HG02981 (cell line): ENCODE measurements around the gene UXT.
"Not testable (repeated sequence)": the region's sequence is repeated elsewhere in the genome, so short reads cannot be mapped to it uniquely, and the experiment has no call there.

Experiments used
- ATAC-seq: cut with Tn5 transposase; IDR thresholded peaks from one replicate; pipeline ENCODE4 v1.9.1; 2021; ENCODE audit warnings: mild to moderate bottlenecking, moderate library complexity; ENCODE audit not compliant: unreplicated experiment

UXT gene

GRCh38 chrX:47658684-47659420 is at the start of gene UXT:
Gene UXT, minus strand, starts transcription at chrX:47659180. Its CDS starts 253 bp downstream, at chrX:47658927.
- peak; percentile 81 for ATAC-seq

DNA sequence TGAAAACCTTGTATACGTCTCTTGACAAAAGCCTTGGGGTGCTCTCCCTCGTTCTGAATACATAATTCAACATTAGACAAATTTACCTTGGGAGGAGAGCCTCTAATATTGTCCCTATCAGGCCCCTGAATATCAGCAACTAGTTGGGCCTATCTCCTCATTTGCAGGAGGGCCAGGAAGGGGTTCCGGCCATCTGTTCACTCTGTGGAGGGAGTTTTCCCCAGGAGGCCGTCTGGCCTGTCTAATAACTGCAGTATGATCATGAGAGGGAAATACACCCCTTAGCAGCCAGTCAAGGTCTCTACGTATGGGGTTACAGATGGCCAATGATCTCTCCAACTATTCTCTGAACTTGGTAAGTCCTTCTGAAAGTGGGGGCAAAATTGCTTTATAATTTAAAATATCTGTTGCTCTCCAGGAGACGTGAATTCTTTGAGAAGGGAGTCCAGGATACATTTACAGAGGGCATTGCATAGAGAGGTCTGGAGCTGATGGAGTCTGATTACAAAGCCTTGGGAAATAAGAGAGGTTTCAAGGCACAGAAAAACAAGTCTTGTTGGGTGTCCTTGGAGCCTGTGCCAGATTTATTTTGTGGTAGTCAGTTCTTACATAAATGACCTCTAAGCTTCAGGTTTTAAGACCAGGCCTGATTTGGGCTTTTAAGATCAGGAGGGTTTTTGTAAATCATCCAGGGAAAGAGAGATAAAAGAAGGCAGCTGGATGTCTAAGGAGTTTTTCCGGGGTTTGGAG is 48.2 kb upstream of the UXT start:
- no peak for ATAC-seq

GRCh38 chrX:47706575-47706974 is 47.6 kb upstream of the UXT start:
- ATAC-seq = no peak

GRCh38 chrX:47704736-47705135 is 45.8 kb upstream of the UXT start:
- ATAC-seq = no peak

- ATAC-seq = no peak
Measured at GRCh38 chrX:47697181-47697580, 38.2 kb upstream of the UXT start.

DNA sequence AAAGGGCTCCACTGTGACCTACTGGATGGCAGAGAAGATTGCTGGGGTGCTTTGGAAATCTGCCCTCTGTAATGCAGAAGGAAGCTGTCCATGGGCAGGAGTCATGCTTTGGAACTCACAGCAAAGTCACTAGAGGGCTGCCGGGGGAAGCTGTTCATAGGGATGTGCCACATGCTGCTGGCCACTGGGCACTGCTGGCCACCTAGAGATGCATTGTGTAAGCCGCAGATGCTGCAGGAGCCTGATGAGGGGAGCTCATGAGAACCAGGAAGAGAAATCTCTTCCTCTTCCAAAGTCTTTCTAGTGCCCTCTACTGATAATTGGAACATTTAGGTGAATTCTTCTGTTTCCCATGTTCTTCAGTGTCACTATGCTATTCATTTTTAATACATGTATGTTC is 31.2 kb upstream of the UXT start:
- ATAC-seq = no peak

- no peak for ATAC-seq
Measured at GRCh38 chrX:47687263-47687662, 28.3 kb upstream of the UXT start.

DNA sequence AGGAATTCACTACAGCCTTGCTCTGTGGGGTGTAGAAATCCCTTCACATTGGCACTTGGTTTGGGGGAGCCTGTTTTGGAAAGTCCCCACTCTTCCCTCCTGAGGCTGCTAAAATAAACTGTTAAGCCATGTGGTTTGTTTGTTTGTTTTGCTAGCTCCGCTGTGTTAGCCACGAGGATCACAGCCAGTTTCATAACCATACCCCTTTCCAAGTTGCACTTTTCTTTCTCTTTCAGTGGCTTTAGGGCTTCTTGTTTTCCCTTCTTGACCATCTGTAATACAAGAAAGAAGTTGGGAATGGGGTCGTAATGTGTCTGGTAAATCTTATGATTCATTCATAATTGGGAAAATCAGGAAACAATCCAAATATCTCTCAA is 24.8 kb upstream of the UXT start:
- no peak for ATAC-seq

DNA sequence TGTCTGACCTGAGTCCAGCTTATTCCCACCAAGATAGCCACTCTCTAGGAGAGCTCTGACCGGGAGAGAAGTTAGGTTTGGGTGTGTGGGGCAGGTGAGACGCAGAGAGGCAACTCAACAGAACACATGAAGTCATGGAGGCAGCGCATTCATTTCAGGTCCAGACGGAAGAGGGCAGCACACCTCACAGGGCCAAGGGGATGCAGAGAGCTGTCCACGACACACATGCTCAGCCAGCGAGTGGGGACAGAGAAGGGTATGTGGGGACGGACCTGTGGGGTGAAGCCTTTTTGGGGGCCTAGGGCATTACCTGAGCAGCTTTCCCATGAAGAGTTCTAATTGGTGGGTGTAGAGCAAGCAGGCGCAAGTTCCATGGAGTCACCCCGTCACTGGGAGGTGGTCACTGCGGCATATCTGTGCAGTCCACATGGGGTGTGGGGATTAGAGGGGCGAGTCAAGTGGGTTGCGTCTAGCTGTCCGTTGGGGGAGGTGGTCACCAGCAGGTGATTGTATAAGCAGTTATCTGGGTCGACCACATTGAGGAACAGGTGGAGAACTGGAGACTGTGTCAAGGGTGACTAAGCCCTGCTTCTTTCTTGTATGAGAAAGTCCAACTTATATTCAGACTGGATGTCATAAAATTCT is 24.3 kb upstream of the UXT start:
- ATAC-seq = no peak

GRCh38 chrX:47675959-47676859 is 17.2 kb upstream of the UXT start:
- ATAC-seq = not testable (repeated sequence)

DNA sequence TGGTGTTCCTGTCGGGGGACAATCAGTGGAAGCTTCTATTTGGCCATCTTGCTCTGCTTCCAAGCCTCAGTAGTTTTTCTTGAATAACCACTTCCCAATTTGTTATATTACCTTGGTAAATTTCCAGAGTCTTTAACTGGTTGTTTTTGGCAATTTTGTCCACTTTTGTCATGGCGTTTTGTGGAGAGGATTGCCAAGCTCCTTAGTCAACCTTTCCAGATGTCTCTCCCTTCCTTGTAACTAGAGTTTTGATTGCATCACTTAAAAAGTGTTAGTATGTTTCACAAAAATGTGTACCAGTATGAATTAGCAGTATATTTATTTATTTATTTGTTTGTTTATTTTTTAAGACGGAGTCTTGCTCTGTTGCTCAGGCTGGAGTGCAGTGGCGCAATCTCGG is 15.8 kb upstream of the UXT start:
- no peak for ATAC-seq

GRCh38 chrX:47665797-47666196 is 6.8 kb upstream of the UXT start:
- ATAC-seq = not testable (repeated sequence)

DNA sequence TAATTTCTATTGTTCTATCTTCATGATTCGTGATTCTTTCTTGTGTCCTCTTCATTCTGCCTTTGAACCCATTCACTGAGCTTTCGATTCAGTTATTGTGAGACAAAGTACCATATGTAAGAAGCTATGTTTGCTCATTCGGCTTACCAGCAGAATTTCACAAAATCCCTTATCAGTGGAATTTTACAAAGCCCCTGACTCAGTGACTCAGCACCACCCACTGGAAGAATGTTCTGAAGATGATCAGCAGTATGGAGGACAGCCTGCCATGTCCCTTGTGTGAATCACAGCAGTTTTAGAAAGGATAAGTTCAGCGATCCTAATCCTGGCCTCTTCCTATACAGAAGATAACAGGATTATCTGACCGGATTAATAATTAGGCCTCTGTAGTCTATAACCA is 5.8 kb upstream of the UXT start:
- ATAC-seq = no peak

DNA sequence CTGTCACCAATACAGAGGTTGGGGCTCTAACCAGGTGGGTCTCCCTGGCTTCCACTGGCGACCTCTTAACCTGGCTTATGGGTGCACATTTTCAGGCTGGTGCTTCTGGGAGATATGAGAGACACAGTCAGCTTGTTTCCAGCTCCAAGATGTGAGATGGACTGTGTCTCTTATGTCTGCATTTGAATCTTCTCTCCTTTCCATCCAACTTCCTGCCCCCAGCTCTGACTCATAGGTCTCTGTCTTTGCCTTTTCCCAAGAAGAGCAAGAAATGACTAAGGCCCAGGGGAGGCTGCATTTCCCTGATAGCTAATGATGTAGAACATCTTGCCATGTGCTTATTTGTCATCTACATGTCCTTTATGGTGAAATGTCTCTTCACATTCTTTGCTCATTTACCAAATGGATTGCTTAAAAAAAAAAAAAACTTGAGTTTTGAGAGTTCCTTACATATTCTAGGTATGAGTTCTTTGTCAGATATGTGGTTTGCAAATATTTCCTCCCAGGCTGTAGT is 3.2 kb upstream of the UXT start:
- ATAC-seq = no peak

DNA sequence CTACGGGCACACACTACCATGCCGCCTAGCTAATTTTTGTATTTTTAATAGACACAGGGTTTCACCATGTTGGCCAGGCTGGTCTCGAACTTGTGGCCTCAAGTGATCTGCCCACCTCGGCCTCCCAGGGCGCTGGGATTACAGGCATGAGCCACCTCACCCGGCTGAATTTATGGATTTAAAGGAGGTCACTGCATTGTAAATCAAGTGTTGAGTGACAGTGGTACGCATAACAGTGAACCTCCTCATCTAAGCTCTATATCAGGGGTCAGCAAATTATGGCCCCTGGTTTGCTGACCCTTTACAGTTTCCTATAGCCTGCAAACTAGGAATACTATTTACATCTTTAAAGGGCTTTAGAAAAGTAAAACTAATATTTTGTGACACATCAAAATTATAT is 2.6 kb upstream of the UXT start:
- no peak for ATAC-seq

GRCh38 chrX:47659421-47659726 is 394 bp upstream of the UXT start:
- no peak for ATAC-seq

- no peak for ATAC-seq
Measured at GRCh38 chrX:47658301-47658683, 688 bp downstream of the UXT start.

- no peak for ATAC-seq
Measured at GRCh38 chrX:47651043-47651905, 7.7 kb downstream of the UXT start.

DNA sequence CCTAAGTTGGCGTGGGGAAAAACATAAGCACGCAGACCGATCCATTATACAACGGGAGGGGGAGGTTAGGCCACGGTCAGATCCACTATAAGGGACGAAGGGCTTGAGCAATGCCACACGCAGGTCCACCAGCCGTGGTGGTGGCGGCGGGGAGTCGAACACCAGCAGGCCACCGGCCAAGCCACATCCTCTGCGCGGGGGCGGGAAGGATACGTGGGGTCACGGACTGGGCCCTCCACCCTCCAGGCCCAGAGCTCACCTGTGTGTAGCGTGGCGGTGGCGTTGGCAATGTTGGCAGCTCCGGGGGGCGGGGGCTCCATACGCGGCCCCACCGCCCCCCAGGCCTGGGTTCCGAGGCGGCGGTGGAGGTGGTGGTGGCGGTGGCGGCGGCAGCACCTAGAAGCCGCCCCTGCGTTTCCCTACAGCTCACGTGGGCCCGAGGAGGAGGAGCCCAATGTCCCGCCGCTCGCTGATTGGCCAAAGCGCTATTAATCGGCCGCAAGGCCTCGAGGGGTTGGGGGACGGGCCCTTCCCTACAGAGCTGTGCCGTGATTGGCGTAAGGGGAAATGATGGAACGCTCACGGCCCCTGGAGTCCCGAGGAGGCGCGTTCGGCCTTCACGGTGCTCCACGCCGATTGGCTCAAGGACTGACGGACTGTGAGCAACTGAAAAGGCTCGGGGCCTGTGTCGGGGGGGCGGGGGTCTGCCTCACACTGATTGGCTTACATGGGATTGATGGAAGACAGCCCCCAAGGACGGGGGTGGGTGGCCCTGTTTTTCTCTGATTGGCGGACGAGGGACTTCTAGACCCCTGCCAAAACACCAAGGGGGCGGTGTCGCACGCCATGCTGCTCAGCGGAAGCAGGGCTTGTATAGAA is 8.6 kb downstream of the UXT start, which contains the start of gene ELK1:
TSS of gene ELK1 (minus strand) at position 400 of the 879 bp plus-strand sequence. CDS start 9,122 bp downstream, outside the sequence.
- peak; percentile 90 for ATAC-seq
